PC-9 (cell line): ENCODE results near the gene ADORA1.

ENCODE experiments used
- CTCF ChIP-seq: fragments of 200-600 bp; sonication (generic); conservative IDR thresholded peaks from 2 replicates; pipeline ENCODE4 v1.6.1; 2017; ENCODE audit warnings: mixed run types, antibody characterized with exemption, mild to moderate bottlenecking, moderate library complexity
- EZH2 ChIP-seq: fragments of 200-600 bp; sonication (generic); IDR thresholded peaks from 2 replicates; pipeline ENCODE4 v1.8.0; 2017; ENCODE audit warnings: antibody characterized with exemption, low read depth

- no peak for TF ChIP-seq CTCF
- no peak for TF ChIP-seq EZH2
These were observed 24.9 kb downstream of the ADORA1 start for GRCh38 chr1:203152158-203153034.
